NT2/D1 (cell line): Measurements from ENCODE around the gene EFTUD2.

Source experiments
- DNase-seq: peaks from one replicate; pipeline ENCODE4 v3.0.0-alpha.2; 2011; ENCODE audit warnings: low read depth, low spot score
- H3K27me3 ChIP-seq: 2 replicates; pipeline ENCODE4 v1.6.0; 2011; ENCODE audit warnings: mild to moderate bottlenecking; ENCODE audit not compliant: insufficient read length, insufficient read depth
- H3K36me3 ChIP-seq: 2 replicates; pipeline ENCODE4 v1.6.1; 2011; ENCODE audit warnings: mild to moderate bottlenecking, low read length, mixed read lengths; ENCODE audit not compliant: insufficient read depth, insufficient read length
- H3K4me1 ChIP-seq: 2 replicates; pipeline ENCODE4 v1.5.1; 2011; ENCODE audit not compliant: insufficient read depth, insufficient read length
- H3K4me3 ChIP-seq: 2 replicates; pipeline ENCODE4 v1.5.1; 2011; ENCODE audit warnings: low read depth; ENCODE audit not compliant: insufficient read length
- H3K9ac ChIP-seq: 2 replicates; pipeline ENCODE4 v1.6.0; 2011; ENCODE audit warnings: low read depth; ENCODE audit not compliant: insufficient read length
- H3K9me3 ChIP-seq: 2 replicates; pipeline ENCODE4 v1.5.1; 2011; ENCODE audit warnings: mild to moderate bottlenecking, low read length; ENCODE audit not compliant: insufficient read depth
- SUZ12 ChIP-seq: IDR thresholded peaks from 2 replicates; pipeline ENCODE4 v1.6.1; 2011; ENCODE audit not compliant: insufficient read length, insufficient read depth; ENCODE audit errors: extremely low read depth
- YY1 ChIP-seq: IDR thresholded peaks from 2 replicates; pipeline ENCODE4 v1.6.1; 2011; ENCODE audit not compliant: insufficient read length, insufficient read depth
- ZNF274 ChIP-seq: IDR thresholded peaks from 2 replicates; pipeline ENCODE4 v1.6.1; 2011; ENCODE audit warnings: mild to moderate bottlenecking, low read depth, low read length

The EFTUD2 gene

GRCh38 chr17:44865231-44865660, 34.0 kb downstream of the EFTUD2 start:
- H3K27me3 ChIP-seq: no peaks in the 10 kb centered on the region
- H3K9me3 ChIP-seq: no peaks in the 10 kb centered on the region
- DNase-seq: peak; percentile 61
- H3K4me1 ChIP-seq: no peaks in the 10 kb centered on the region
- no peak overlapping the region for H3K4me3 ChIP-seq
- no peak overlapping the region for H3K9ac ChIP-seq
- H3K36me3 ChIP-seq: peaks cover 95% of the 10 kb centered on the region
- TF ChIP-seq YY1 (no peak), ZNF274 (no peak), SUZ12 (no peak)

GRCh38 chr17:44864831-44865230, 34.4 kb downstream of the EFTUD2 start:
- TF ChIP-seq SUZ12 (no peak), YY1 (no peak), ZNF274 (no peak)
- H3K4me1 ChIP-seq: no peaks in the 10 kb centered on the region
- H3K36me3 ChIP-seq: peaks cover 95% of the 10 kb centered on the region
- no peaks in the 10 kb centered on the region for H3K27me3 ChIP-seq
- no peak overlapping the region for H3K4me3 ChIP-seq
- H3K9me3 ChIP-seq: no peaks in the 10 kb centered on the region
- no peak overlapping the region for H3K9ac ChIP-seq
- DNase-seq: no peak

GRCh38 chr17:44863061-44863918, 36.0 kb downstream of the EFTUD2 start:
- H3K27me3 ChIP-seq: no peaks in the 10 kb centered on the region
- TF ChIP-seq YY1: no peak
- TF ChIP-seq SUZ12: no peak
- TF ChIP-seq ZNF274: no peak
- H3K9me3 ChIP-seq: no peaks in the 10 kb centered on the region
- no peak overlapping the region for H3K4me3 ChIP-seq
- H3K36me3 ChIP-seq: peaks cover 95% of the 10 kb centered on the region
- DNase-seq: no peak
- H3K4me1 ChIP-seq: no peaks in the 10 kb centered on the region
- H3K9ac ChIP-seq: no peak overlapping the region

DNA sequence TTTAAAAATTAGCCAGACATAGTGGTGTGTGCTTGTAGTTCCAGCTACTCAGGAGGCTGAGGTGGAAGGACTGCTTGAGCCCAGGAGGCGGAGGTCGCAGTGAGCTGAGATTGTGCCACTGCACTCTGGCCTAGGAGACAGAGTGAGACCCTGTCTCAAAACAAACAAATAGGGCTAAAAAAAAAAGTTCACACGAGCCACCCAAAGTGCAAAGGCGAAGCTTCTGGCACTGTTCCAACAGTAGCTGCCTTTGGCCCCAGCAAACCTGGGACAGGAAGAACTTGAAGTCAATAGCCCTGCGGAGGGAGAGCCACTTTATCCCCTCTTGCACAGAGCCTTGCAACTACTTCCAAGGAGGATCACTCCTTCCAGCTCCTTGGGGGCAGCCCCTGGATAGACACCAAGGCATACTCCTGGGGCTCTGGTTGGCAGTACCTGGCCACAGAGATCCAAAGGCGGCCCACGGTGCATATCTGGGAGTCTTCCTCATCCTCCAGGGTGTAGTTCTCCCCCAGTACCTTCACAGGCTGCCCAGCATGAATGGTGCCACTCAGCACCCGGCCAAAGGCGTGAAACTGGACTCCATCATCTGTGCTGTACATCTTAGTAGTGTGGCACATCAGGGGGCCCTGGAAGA, 36.8 kb downstream of the EFTUD2 start:
- DNase-seq: no peak
- TF ChIP-seq SUZ12 (no peak), YY1 (no peak), ZNF274 (no peak)
- Histone ChIP-seq H3K36me3 (peaks cover 92% of the 10 kb centered on the region), H3K27me3 (no peaks in the 10 kb centered on the region), H3K4me3 (no peak overlapping the region), H3K9ac (no peak overlapping the region), H3K9me3 (no peaks in the 10 kb centered on the region), H3K4me1 (no peaks in the 10 kb centered on the region)

- no peak overlapping the region for H3K9ac ChIP-seq
- TF ChIP-seq ZNF274 (no peak), SUZ12 (no peak), YY1 (no peak)
- peaks cover 95% of the 10 kb centered on the region for H3K36me3 ChIP-seq
These were observed 39.5 kb downstream of the EFTUD2 start for GRCh38 chr17:44859701-44860100.

DNA sequence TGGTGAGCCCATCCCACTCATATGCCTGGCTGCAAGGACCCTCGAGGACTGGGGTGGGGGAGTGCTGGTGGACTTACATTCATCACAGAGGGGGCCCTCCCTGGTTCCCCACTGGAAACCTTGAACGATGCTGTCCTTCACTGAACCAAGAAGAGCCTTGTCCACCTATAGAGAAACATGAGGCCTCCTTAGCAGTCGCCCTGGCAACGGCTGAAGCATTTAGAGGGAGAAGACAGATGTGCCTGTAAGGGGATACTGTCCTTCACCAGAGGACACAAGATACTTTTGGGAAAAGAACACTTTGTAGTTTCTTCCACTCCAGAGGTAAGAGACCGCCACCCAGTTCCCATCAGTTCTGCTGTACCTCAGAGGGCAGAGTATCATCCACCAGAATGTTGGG, 45.1 kb downstream of the EFTUD2 start:
- Histone ChIP-seq H3K9ac (no peak overlapping the region), H3K4me1 (peaks cover 2% of the 10 kb centered on the region), H3K4me3 (no peak overlapping the region), H3K27me3 (no peaks in the 10 kb centered on the region), H3K36me3 (peaks cover 94% of the 10 kb centered on the region), H3K9me3 (no peaks in the 10 kb centered on the region; the same call in 1 of the 2 replicates)
- TF ChIP-seq ZNF274 (no peak), SUZ12 (no peak), YY1 (no peak)
- DNase-seq: no peak

More at GRCh38 chr17:44859701-44860100, 39.5 kb downstream of the EFTUD2 start:
- H3K4me3 ChIP-seq: no peak overlapping the region
- H3K4me1 ChIP-seq: no peaks in the 10 kb centered on the region
- no peaks in the 10 kb centered on the region for H3K27me3 ChIP-seq
- no peaks in the 10 kb centered on the region for H3K9me3 ChIP-seq
- no peak for DNase-seq

DNA sequence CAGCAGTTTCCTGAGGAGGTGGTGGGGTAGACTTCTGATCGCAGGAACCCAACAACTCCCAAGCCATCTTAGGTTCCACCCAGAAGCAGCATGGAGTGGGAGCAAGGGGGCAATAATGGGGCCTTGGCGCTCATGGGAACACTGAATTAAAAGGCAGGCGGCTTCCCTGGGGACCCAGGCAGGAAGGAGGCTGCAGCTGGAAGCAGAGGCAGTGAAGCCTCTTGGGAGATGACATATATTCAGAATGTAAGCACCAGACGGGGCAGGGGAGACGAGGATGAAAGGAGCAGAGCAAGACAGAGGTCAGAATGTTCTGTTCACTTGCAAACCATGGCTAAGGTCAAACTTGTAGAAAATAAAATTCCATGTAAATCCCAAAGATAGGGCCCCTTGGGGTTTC, 48.6 kb downstream of the EFTUD2 start:
- Histone ChIP-seq H3K9ac (no peak overlapping the region), H3K4me3 (no peak overlapping the region), H3K9me3 (no peaks in the 10 kb centered on the region; the same call in 1 of the 2 replicates), H3K4me1 (peaks cover 7% of the 10 kb centered on the region), H3K27me3 (no peaks in the 10 kb centered on the region), H3K36me3 (peaks cover 75% of the 10 kb centered on the region)
- no peak for DNase-seq
- no peak for TF ChIP-seq ZNF274
- TF ChIP-seq YY1: no peak
- no peak for TF ChIP-seq SUZ12
